Measurements from ENCODE around the gene SELENOK.

GRCh38 chr3:53887446-53887845 lies 4.2 kb downstream of the SELENOK start:
- TF ChIP-seq EZH2 (optimal IDR thresholded peaks at IDR 0.05; ENCODE audit: low read depth, low read length): no peak
- TF ChIP-seq, protein P1, sequence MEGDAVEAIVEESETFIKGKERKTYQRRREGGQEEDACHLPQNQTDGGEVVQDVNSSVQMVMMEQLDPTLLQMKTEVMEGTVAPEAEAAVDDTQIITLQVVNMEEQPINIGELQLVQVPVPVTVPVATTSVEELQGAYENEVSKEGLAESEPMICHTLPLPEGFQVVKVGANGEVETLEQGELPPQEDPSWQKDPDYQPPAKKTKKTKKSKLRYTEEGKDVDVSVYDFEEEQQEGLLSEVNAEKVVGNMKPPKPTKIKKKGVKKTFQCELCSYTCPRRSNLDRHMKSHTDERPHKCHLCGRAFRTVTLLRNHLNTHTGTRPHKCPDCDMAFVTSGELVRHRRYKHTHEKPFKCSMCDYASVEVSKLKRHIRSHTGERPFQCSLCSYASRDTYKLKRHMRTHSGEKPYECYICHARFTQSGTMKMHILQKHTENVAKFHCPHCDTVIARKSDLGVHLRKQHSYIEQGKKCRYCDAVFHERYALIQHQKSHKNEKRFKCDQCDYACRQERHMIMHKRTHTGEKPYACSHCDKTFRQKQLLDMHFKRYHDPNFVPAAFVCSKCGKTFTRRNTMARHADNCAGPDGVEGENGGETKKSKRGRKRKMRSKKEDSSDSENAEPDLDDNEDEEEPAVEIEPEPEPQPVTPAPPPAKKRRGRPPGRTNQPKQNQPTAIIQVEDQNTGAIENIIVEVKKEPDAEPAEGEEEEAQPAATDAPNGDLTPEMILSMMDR (IDR thresholded peaks at IDR 0.05; ENCODE audit: low read length): no peak
- TF ChIP-seq EZH2phosphoT487 (IDR thresholded peaks at IDR 0.05; ENCODE audit: low read length): no peak

Measured in MM.1S (cell line).